Karpas-422 (cell line): Measurements from ENCODE around the gene SNAP47. TPM values are rescaled to one million over a fixed set of nuclear protein-coding genes. Genes with fewer than 3 reads are reported as not detected.

Source experiments
- DNase-seq: peaks from one replicate; pipeline ENCODE4 v3.0.0-alpha.2; 2015
- H2AFZ ChIP-seq: fragments of 200-600 bp; sonication (generic); 2 replicates; pipeline ENCODE4 v1.6.1; 2014; ENCODE audit warnings: antibody characterized with exemption, low read length, mixed read lengths
- H3K27ac ChIP-seq: fragments of 200-600 bp; sonication (generic); 2 replicates; pipeline ENCODE4 v1.5.1; 2014; ENCODE audit warnings: mild to moderate bottlenecking, low read length, moderate library complexity
- H3K27me3 ChIP-seq: fragments of 200-600 bp; sonication (generic); 2 replicates; pipeline ENCODE4 v1.6.1; 2014; ENCODE audit warnings: low read length, mixed read lengths
- H3K36me3 ChIP-seq: fragments of 200-600 bp; sonication (generic); 2 replicates; pipeline ENCODE4 v1.6.1; 2014; ENCODE audit warnings: low read length, mixed read lengths; ENCODE audit not compliant: insufficient read depth
- H3K4me1 ChIP-seq: fragments of 200-600 bp; sonication (generic); 2 replicates; pipeline ENCODE4 v1.6.1; 2014; ENCODE audit warnings: mild to moderate bottlenecking, low read length, mixed read lengths
- H3K4me2 ChIP-seq: fragments of 200-600 bp; sonication (generic); 2 replicates; pipeline ENCODE4 v1.6.1; 2014; ENCODE audit warnings: low read length, low read depth, mild to moderate bottlenecking; ENCODE audit not compliant: poor library complexity, severe bottlenecking
- H3K4me3 ChIP-seq: fragments of 200-600 bp; sonication (generic); 2 replicates; pipeline ENCODE4 v1.5.1; 2014; ENCODE audit warnings: mild to moderate bottlenecking, antibody characterized with exemption, low read length, mixed read lengths
- H3K79me2 ChIP-seq: fragments of 200-600 bp; sonication (generic); 2 replicates; pipeline ENCODE4 v1.6.1; 2014; ENCODE audit warnings: mild to moderate bottlenecking, low read length, mixed read lengths
- H3K9ac ChIP-seq: fragments of 200-600 bp; sonication (generic); 2 replicates; pipeline ENCODE4 v1.6.0; 2014; ENCODE audit warnings: low read length
- H3K9me2 ChIP-seq: fragments of 200-600 bp; sonication (generic), shearing (Covaris generic); replicated peaks from 2 replicates; pipeline ENCODE4 v1.6.0; 2014; ENCODE audit warnings: mild to moderate bottlenecking, low read length, moderate library complexity; ENCODE audit not compliant: insufficient read depth
- H3K9me3 ChIP-seq: fragments of 300-700, 200-600 bp; sonication (generic); 2 replicates; pipeline ENCODE4 v1.6.1; 2014; ENCODE audit warnings: low read length, mixed read lengths
- H4K20me1 ChIP-seq: fragments of 200-600 bp; sonication (generic); 2 replicates; pipeline ENCODE4 v1.6.1; 2014; ENCODE audit warnings: mild to moderate bottlenecking, antibody characterized with exemption, low read length, low read depth; ENCODE audit not compliant: insufficient read depth
- total RNA-seq: library from RNA; depleted of rRNA; stranded (reverse); fragments of >200 nt; shearing (Covaris generic); gene quantifications from 2 replicates; pipeline ENCODE4 v1.2.3, GENCODE V29; 2014; ENCODE audit warnings: low replicate concordance

SNAP47 gene
- total RNA-seq, 1 experiment from 2014 or later: 15.3 TPM

DNA sequence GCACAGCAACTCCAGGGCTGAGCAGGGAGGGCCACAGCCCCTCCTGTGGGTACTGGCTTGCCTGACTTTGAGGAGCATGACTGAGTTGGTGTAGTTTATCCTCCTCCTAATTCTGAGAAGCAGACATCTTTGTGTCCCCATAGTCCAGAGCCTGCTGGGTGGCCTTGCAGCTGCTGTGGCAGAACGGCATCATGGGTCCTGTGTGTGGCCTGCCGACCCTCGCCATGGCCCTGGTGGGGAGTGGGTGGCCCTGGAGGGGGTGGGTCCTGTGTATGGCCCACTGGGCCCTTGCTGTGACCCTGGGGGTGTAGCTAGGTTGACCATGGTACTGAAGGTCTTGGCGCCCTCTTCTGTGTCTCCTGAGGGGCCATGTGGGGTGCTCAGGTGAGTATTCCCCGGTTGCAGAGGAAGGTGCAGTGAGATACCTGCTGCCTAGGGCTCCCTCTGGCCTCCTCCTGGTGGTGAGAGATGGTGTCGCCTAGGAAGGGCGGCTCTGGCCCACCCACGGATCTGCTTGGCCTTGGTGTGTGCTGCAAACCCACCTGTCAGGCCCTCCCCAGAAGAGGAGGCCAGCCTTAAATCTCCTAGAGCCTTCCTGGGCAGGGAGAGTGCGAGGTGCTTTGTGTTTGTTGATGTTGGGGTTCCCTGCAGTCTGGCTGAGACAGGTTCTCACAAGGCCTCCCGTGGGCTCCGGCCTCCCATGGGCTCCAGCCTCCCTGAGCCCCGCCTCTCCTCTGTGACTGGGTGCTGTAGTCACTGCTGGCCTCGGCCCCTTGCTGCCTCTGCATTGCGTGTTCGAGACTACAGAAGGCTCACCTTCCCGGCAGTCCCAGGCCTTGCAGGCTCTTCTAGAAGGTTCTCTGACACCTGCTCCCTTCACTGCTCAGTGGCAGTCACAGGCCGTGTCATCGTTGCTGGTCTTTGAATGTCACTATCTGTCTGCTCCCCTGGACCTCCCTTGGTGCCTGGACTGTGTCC is 7.8 kb downstream of the SNAP47 start:
- Histone ChIP-seq H4K20me1 (peaks cover 23% of the 10 kb centered on the region; the same call in 1 of the 2 replicates), H2AFZ (no peak overlapping the region), H3K36me3 (no peaks in the 10 kb centered on the region), H3K4me2 (no peak overlapping the region), H3K9me3 (no peaks in the 10 kb centered on the region), H3K27ac (no peak overlapping the region), H3K9ac (no peak overlapping the region), H3K9me2 (no peaks in the 10 kb centered on the region), H3K79me2 (peaks cover 93% of the 10 kb centered on the region), H3K27me3 (no peaks in the 10 kb centered on the region), H3K4me3 (no peak overlapping the region), H3K4me1 (no peaks in the 10 kb centered on the region)
- no peak for DNase-seq

GRCh38 chr1:227744668-227745067 is 9.4 kb downstream of the SNAP47 start:
- H2AFZ ChIP-seq: no peak overlapping the region
- H3K27ac ChIP-seq: no peak overlapping the region
- peaks cover 93% of the 10 kb centered on the region for H3K79me2 ChIP-seq
- H3K4me3 ChIP-seq: no peak overlapping the region
- no peak for DNase-seq
- H4K20me1 ChIP-seq: peaks cover 24% of the 10 kb centered on the region; the same call in 1 of the 2 replicates
- H3K4me1 ChIP-seq: no peaks in the 10 kb centered on the region
- no peak overlapping the region for H3K4me2 ChIP-seq
- no peaks in the 10 kb centered on the region for H3K36me3 ChIP-seq
- H3K9ac ChIP-seq: no peak overlapping the region
- no peaks in the 10 kb centered on the region for H3K9me2 ChIP-seq
- H3K9me3 ChIP-seq: no peaks in the 10 kb centered on the region
- H3K27me3 ChIP-seq: no peaks in the 10 kb centered on the region

DNA sequence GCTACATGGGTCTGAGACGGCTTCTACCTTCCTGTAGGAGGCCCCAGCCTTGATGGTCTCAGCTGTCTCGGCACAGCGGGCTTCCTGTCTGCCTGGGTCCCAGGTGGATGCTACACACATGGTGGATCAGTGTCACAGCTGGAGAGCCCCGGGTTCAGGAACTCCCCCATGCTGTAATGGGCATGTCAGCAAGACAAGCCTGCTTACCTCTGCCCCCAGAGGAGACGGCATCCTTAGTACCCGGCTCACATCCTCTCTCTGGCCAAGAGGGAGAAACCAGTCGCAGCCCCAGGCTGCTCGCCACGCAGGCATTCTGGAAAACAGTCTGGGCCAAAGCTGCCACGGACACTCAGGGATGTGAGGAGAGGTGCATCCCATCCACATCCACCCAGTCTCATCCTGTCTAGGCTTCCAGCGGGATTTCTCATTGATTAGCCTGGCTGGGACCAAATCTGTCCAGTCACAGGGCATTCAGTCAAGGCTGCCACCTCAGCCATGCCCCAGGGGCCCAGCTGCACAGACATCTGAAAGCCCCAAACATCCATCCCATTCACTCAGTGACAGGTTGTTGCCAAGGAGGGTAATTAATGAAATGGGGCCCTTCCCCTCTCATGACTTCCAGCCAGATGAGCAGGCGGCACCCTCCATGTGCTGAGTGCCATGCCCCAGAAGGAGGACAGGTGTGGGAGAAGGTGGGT is 10.5 kb downstream of the SNAP47 start:
- H3K27me3 ChIP-seq: no peaks in the 10 kb centered on the region
- DNase-seq: no peak
- no peaks in the 10 kb centered on the region for H3K9me3 ChIP-seq
- H3K9me2 ChIP-seq: no peaks in the 10 kb centered on the region
- H3K4me1 ChIP-seq: no peaks in the 10 kb centered on the region
- H3K4me3 ChIP-seq: no peak overlapping the region
- no peak overlapping the region for H3K4me2 ChIP-seq
- H3K27ac ChIP-seq: no peak overlapping the region
- H3K79me2 ChIP-seq: peaks cover 93% of the 10 kb centered on the region
- H2AFZ ChIP-seq: no peak overlapping the region
- no peak overlapping the region for H3K9ac ChIP-seq
- no peaks in the 10 kb centered on the region for H3K36me3 ChIP-seq
- peaks cover 31% of the 10 kb centered on the region; the same call in 1 of the 2 replicates for H4K20me1 ChIP-seq

GRCh38 chr1:227746676-227747075 is 11.4 kb downstream of the SNAP47 start:
- Histone ChIP-seq H4K20me1 (peaks cover 31% of the 10 kb centered on the region; the same call in 1 of the 2 replicates), H3K79me2 (peaks cover 91% of the 10 kb centered on the region), H3K4me1 (no peaks in the 10 kb centered on the region), H3K9me3 (no peaks in the 10 kb centered on the region), H3K9ac (no peak overlapping the region), H3K27me3 (no peaks in the 10 kb centered on the region), H3K9me2 (no peaks in the 10 kb centered on the region), H3K36me3 (no peaks in the 10 kb centered on the region), H2AFZ (no peak overlapping the region), H3K27ac (no peak overlapping the region), H3K4me2 (no peak overlapping the region), H3K4me3 (no peak overlapping the region)
- no peak for DNase-seq

GRCh38 chr1:227747382-227747781 is 12.1 kb downstream of the SNAP47 start:
- Histone ChIP-seq H3K27me3 (no peaks in the 10 kb centered on the region), H3K4me2 (no peak overlapping the region), H3K9ac (no peak overlapping the region), H3K4me1 (no peaks in the 10 kb centered on the region), H3K4me3 (no peak overlapping the region), H3K36me3 (no peaks in the 10 kb centered on the region), H3K79me2 (peaks cover 88% of the 10 kb centered on the region), H2AFZ (no peak overlapping the region), H4K20me1 (peaks cover 30% of the 10 kb centered on the region; the same call in 1 of the 2 replicates), H3K27ac (no peak overlapping the region), H3K9me2 (no peaks in the 10 kb centered on the region), H3K9me3 (no peaks in the 10 kb centered on the region)
- no peak for DNase-seq

DNA sequence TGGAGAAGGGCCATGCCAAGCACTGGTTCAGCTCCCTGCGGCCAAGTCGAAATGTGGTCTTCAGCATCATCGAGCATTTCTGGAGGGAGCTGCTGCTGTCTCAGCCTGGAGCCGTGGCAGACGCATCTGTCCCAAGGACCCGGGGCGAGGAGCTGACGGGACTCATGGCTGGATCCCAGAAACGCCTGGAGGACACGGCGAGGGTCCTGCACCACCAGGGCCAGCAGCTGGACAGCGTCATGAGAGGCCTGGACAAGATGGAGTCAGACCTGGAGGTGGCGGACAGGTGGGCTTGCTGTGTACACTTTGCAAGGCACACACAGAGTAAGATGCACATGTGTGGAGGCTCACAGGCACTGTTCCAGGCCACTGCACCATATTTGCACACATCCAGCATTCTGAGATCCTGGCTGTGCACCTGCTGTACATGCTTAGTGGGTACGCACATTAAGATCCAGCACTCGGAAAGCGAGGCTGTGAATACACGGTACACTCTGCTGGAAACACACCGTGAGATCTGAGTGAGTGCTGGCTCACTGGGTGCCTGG is 12.8 kb downstream of the SNAP47 start:
- H3K27me3 ChIP-seq: no peaks in the 10 kb centered on the region
- H3K79me2 ChIP-seq: peaks cover 88% of the 10 kb centered on the region
- H3K4me2 ChIP-seq: no peak overlapping the region
- no peak overlapping the region for H3K9ac ChIP-seq
- H4K20me1 ChIP-seq: peaks cover 29% of the 10 kb centered on the region; the same call in 1 of the 2 replicates
- H3K9me2 ChIP-seq: no peaks in the 10 kb centered on the region
- no peak overlapping the region for H3K4me3 ChIP-seq
- H3K27ac ChIP-seq: no peak overlapping the region
- no peak overlapping the region for H2AFZ ChIP-seq
- no peaks in the 10 kb centered on the region for H3K36me3 ChIP-seq
- no peak for DNase-seq
- no peaks in the 10 kb centered on the region for H3K4me1 ChIP-seq
- H3K9me3 ChIP-seq: no peaks in the 10 kb centered on the region

DNA sequence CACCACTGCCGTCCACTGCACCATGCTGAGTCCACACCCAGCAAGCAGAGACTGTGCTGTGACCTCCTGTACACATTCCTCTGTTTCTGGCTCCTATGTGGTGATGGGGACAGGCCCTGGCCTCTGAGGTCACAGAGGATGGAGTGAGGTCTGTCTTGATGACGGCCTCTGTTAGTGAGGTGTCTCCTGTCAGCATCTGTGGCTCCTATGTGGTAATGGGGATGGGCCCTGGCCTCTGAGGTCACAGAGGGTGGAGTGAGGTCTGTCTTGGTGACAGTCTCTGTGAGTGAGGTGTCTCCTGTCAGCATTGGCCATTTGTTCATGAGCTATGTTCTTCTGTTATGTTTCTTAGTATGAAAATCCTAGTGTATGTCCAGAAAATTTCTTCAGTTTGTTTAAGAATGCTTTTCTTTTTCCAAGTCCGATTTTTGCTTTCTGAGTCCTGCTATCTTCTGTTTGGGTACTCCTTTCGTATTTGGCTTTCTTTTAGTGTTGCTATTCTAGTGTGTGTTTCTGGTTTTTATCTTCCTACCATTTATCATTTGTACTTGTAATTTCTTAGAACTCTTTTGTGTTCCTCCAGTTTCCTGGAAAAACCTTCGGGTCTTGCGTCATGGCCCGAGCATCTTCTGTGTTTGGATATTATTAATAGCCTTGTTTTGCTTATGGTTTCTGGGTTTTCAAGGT is 13.4 kb downstream of the SNAP47 start:
- peaks cover 88% of the 10 kb centered on the region for H3K79me2 ChIP-seq
- no peaks in the 10 kb centered on the region for H3K27me3 ChIP-seq
- H3K27ac ChIP-seq: no peak overlapping the region
- H4K20me1 ChIP-seq: peaks cover 26% of the 10 kb centered on the region; the same call in 1 of the 2 replicates
- H3K4me3 ChIP-seq: no peak overlapping the region
- no peak overlapping the region for H2AFZ ChIP-seq
- no peak overlapping the region for H3K4me2 ChIP-seq
- no peaks in the 10 kb centered on the region for H3K36me3 ChIP-seq
- no peaks in the 10 kb centered on the region for H3K9me3 ChIP-seq
- no peaks in the 10 kb centered on the region for H3K4me1 ChIP-seq
- H3K9ac ChIP-seq: no peak overlapping the region
- H3K9me2 ChIP-seq: no peaks in the 10 kb centered on the region
- DNase-seq: no peak
